Natural killer cell (primary cell): Measurements from ENCODE around the gene TDP1. TPM values are rescaled to one million over a fixed set of nuclear protein-coding genes. Genes with fewer than 3 reads are reported as not detected.

Experiments used
- ATAC-seq, 3 donors: fragments of 150-1000 bp in 2 of 3; fragments of 200-7000 bp in 1 of 3; cut with Tn5 transposase; 1 replicate in 1 of 3; 2 replicates in 2 of 3; pipeline ENCODE4 v1.10.0; 2021; ENCODE audit warnings: mild to moderate bottlenecking in 2 of 3, moderate library complexity in 2 of 3
- DNase-seq, 2 donors: peaks; one replicate each; pipeline versions ENCODE4 v3.0.0 to v3.0.0-alpha.2; 2013 to 2021; ENCODE audit warnings: mixed read lengths in 1 of 2
- H3K27ac ChIP-seq: one replicate; pipeline ENCODE4 v1.5.1; 2013; ENCODE audit warnings: mild to moderate bottlenecking, low read length
- H3K27me3 ChIP-seq: one replicate; pipeline ENCODE4 v1.6.1; 2013; ENCODE audit warnings: low read length; ENCODE audit not compliant: control insufficient read depth, insufficient read depth
- H3K36me3 ChIP-seq: one replicate; pipeline ENCODE4 v1.6.1; 2013; ENCODE audit warnings: low read length; ENCODE audit not compliant: control insufficient read depth, insufficient read depth
- H3K4me1 ChIP-seq: one replicate; pipeline ENCODE4 v1.6.1; 2013; ENCODE audit warnings: low read length; ENCODE audit not compliant: control insufficient read depth, insufficient read depth
- H3K4me3 ChIP-seq: one replicate; pipeline ENCODE4 v1.5.1; 2013; ENCODE audit warnings: low read length
- H3K9me3 ChIP-seq: one replicate; pipeline ENCODE4 v1.6.1; 2013; ENCODE audit warnings: low read length; ENCODE audit not compliant: control insufficient read depth, insufficient read depth
- H3K27ac Mint-ChIP-seq, 2 donors: one replicate each; pipeline ENCODE4 v1.8.0; 2022; ENCODE audit warnings: mild to moderate bottlenecking in 2 of 2, mixed read lengths in 2 of 2, moderate library complexity in 1 of 2
- H3K27me3 Mint-ChIP-seq, 2 donors: one replicate each; pipeline ENCODE4 v1.8.0; 2022; ENCODE audit warnings: low read depth in 2 of 2, mixed read lengths in 2 of 2
- H3K36me3 Mint-ChIP-seq: one replicate; pipeline ENCODE4 v1.8.0; 2022; ENCODE audit warnings: mixed read lengths
- H3K4me1 Mint-ChIP-seq, 2 donors: one replicate each; pipeline ENCODE4 v1.8.0; 2022; ENCODE audit warnings: mixed read lengths in 2 of 2
- H3K4me3 Mint-ChIP-seq: one replicate; pipeline ENCODE4 v1.8.0; 2022; ENCODE audit warnings: mild to moderate bottlenecking, moderate library complexity, mixed read lengths
- H3K9me3 Mint-ChIP-seq, 2 donors: one replicate each; pipeline ENCODE4 v1.8.0; 2022; ENCODE audit warnings: mixed read lengths in 2 of 2
- WGBS: methylation state at CpG from one replicate; pipeline ENCODE4 v1.1.7; 2013; ENCODE audit warnings: missing lambda C conversion rate; ENCODE audit not compliant: insufficient coverage; 5-methylcytosine and 5-hydroxymethylcytosine counted together
- intact Hi-C: fragments of 100-400 bp; cut with micrococcal nuclease; formaldehyde crosslinking; loops from one replicate; pipeline ENCODE4 v1.14.2; 2022
- total RNA-seq, 4 donors: library from RNA; stranded (reverse); fragments of 120-200 nt in 1 of 4; gene quantifications; one replicate each; pipeline versions ENCODE4 v1.2.3 to v1.2.4, GENCODE V29; 2013 to 2022
- TF ChIP-seq, protein P1 (sequence below): fragments of 200-600 bp; IDR thresholded peaks from one replicate; pipeline ENCODE4 v1.8.0; 2022; ENCODE audit warnings: antibody characterized with exemption

TDP1 gene
- total RNA-seq, 3 donors from 2014 or later (not counting 1 experiment from before 2014, with no cell fraction given): 41.8 to 59.6 (median 54.3) TPM

DNA sequence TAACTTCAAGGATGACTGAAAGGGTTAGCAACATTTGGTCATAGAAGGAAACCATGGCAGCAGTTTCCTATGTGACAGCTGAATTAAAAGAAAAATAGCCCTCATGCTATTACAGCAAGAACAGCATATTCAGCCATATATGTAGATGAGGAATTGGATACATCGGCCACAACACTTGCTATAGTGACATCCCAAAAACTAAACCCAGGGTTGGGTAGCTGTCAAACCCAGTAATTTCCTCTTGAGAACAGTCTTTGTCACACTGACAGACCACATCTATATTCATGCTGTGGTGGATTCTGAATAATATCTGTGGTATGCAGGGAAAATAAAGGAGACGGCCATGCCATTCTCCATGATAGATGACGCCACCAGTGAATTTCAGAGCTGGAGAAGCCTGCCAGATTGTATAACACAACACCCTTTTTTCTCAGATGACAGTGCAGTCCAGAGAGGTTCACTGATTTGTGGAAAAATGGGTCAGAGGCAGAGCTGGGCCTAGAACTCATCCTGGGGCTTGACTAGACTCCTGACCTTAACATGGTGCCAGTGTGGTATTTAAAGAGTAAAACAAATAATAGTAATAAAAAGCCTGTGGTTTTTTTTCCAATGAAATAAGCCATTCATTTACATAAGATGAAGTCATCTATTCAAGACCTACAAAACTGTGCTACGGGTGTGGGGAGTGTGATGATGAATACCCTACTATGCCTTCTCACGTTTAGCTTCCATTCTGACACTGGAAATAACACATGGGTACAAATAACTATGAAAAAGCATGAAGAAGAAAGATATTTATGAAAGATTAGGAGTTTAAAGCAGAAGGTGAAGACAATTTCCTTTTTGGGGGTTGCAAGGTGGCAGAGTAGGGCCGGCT lies 33.5 kb upstream of the TDP1 start:
- Histone ChIP-seq H3K36me3 (no peaks in the 10 kb centered on the region), H3K9me3 (no peaks in the 10 kb centered on the region), H3K27ac (no peak overlapping the region), H3K4me3 (no peak overlapping the region), H3K4me1 (peaks cover 3% of the 10 kb centered on the region), H3K27me3 (no peaks in the 10 kb centered on the region)
- TF ChIP-seq, protein P1, sequence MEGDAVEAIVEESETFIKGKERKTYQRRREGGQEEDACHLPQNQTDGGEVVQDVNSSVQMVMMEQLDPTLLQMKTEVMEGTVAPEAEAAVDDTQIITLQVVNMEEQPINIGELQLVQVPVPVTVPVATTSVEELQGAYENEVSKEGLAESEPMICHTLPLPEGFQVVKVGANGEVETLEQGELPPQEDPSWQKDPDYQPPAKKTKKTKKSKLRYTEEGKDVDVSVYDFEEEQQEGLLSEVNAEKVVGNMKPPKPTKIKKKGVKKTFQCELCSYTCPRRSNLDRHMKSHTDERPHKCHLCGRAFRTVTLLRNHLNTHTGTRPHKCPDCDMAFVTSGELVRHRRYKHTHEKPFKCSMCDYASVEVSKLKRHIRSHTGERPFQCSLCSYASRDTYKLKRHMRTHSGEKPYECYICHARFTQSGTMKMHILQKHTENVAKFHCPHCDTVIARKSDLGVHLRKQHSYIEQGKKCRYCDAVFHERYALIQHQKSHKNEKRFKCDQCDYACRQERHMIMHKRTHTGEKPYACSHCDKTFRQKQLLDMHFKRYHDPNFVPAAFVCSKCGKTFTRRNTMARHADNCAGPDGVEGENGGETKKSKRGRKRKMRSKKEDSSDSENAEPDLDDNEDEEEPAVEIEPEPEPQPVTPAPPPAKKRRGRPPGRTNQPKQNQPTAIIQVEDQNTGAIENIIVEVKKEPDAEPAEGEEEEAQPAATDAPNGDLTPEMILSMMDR: no peak
- ATAC-seq (peak; percentile 43 to 74 (median 55)), DNase-seq (no peak)
- Mint-ChIP-seq H3K9me3 (no peaks in the 10 kb centered on the region), H3K27me3 (no peaks in the 10 kb centered on the region), H3K4me1 (peaks cover 17 to 19% of the 10 kb centered on the region in 2 donors), H3K36me3 (no peaks in the 10 kb centered on the region), H3K27ac (peak overlapping the region; percentile 42 to 52), H3K4me3 (peak overlapping the region; percentile 35)
- 72% methylated on average over 3 of the region's 6 CpGs for WGBS
- intact Hi-C loops: no loop called here

DNA sequence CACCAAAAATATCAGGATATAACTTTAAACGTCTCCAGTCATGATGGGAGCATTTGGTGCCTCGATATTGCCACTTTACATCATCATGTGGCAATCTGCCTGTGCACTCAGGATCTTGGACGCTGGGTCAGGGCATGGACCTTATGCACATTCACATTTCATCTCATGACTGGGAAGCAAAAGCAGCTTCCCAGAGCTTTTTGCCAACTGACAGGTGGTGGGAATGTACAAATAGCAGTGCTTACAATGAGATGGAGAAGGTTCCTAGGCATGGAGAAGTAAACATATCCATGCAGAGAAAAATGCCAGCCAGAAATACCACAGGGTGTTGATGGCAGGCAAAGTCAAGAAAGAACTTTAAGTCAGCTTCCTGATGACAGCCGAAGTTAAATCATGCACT lies 31.5 kb upstream of the TDP1 start:
- Mint-ChIP-seq H3K27me3 (no peaks in the 10 kb centered on the region), H3K27ac (no peak overlapping the region), H3K9me3 (no peaks in the 10 kb centered on the region), H3K4me1 (peaks cover 17 to 19% of the 10 kb centered on the region in 2 donors), H3K4me3 (no peak overlapping the region), H3K36me3 (no peaks in the 10 kb centered on the region)
- H3K27me3 ChIP-seq: no peaks in the 10 kb centered on the region
- no peak overlapping the region for H3K4me3 ChIP-seq
- no peak overlapping the region for H3K27ac ChIP-seq
- no peak for ATAC-seq
- no peaks in the 10 kb centered on the region for H3K36me3 ChIP-seq
- DNase-seq: no peak
- no peaks in the 10 kb centered on the region for H3K9me3 ChIP-seq
- peaks cover 3% of the 10 kb centered on the region for H3K4me1 ChIP-seq
- TF ChIP-seq, protein P1: no peak
- WGBS: 85% methylated on average over 4 of the region's 4 CpGs
- intact Hi-C loops: no loop called here

DNA sequence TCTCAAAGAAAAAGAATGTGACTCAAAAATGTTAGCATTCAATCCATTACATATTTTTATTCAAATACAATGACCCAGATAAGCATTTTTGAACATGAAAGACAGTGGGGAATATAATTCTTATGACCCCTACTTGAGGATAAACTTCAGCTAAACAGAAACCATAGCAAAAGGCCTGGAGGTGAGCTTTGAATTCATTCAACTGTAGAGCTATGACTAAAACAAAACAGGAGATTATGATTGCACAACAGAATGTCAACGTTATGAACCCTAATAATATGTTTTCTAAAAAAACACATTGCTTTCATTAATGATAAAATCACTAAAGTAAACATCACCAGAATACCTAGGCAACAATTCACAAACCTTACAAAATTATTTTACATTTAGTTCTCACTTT lies 29.0 kb upstream of the TDP1 start:
- WGBS: no CpG with 5 or more reads among the region's 1 CpG
- Histone ChIP-seq H3K9me3 (no peaks in the 10 kb centered on the region), H3K4me1 (peaks cover 3% of the 10 kb centered on the region), H3K27ac (no peak overlapping the region), H3K27me3 (no peaks in the 10 kb centered on the region), H3K4me3 (no peak overlapping the region), H3K36me3 (peaks cover 5% of the 10 kb centered on the region)
- no peak for DNase-seq
- Mint-ChIP-seq H3K4me3 (no peak overlapping the region), H3K27ac (no peak overlapping the region), H3K4me1 (peaks cover 11 to 12% of the 10 kb centered on the region in 2 donors), H3K9me3 (no peaks in the 10 kb centered on the region), H3K27me3 (no peaks in the 10 kb centered on the region), H3K36me3 (peaks cover 10% of the 10 kb centered on the region)
- no peak for ATAC-seq
- intact Hi-C loops: no loop called here
- TF ChIP-seq, protein P1: no peak
